Measurements from ENCODE around the gene KBTBD8.

The KBTBD8 gene

DNA sequence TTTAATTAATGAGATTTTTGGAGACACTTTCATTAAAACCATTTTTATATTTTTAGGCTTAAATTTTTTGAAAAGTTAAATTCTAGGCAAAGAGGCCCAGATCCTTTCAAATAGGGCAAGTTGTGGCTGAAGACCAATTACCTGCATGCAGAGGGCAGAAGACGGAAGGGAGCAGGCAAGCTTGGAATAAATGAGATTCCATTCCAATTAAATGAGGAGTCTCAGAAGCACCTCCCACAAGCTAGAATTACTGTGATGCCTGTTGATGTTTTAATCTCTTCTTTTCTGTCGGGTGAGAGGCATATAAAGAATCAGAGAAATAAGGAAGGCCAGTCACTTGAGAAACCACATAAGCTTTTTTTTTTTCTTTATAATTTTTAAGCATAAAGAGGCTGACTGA lies 46.8 kb downstream of the KBTBD8 start:
- DNase-seq = no peak

DNA sequence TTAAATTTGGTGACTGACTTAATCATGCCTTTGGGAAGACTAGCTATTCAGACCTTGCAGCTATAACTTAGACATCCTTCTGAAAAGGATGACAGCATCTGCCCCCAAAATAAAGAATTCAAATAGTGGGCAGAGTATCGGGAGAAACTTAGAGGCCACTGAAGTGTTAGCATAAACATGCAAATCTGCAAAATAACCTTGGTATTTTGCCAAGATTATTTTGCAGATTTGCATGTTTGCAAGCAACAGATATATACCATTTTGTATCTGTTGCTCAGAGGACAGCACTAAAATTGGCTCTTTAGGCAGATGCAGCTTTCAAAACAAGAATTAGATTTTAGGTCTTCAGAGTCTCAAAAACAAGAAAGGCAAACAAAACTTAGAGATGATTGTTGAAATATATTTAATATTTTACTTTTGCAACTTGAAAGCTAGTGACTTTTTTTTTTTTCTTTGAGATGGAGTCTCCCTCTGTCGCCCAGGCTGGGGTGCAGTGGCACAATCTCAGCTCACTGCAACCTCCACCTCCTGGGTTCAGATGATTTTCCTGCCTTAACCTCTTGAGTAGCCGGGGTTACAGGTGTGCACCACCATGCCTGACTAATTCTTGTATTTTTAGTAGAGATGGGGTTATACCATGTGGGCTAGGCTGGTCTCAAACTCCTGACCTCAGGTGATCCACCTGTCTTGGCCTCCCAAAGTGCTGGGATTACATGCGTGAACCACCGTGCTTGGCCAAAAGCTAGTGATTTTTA lies 47.8 kb downstream of the KBTBD8 start:
- DNase-seq = no peak

DNA sequence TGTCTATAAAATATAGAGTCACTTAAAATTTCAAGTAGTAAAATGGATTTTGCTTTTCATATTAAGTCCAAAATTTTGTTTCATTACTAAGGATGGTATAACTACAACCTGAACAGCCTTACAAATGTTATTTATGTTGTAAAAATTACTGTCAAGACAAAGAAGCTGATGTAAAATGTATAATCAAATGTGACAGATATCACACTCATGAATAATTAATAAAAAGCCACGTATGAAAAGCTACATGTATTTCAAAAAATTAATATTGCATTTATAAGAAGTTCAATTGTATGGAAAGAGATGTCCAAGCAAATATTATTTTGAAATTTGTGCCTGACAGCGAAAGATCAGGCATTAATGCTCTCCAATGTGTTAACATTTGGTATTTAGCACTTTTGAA lies 48.9 kb downstream of the KBTBD8 start:
- DNase-seq = no peak

DNA sequence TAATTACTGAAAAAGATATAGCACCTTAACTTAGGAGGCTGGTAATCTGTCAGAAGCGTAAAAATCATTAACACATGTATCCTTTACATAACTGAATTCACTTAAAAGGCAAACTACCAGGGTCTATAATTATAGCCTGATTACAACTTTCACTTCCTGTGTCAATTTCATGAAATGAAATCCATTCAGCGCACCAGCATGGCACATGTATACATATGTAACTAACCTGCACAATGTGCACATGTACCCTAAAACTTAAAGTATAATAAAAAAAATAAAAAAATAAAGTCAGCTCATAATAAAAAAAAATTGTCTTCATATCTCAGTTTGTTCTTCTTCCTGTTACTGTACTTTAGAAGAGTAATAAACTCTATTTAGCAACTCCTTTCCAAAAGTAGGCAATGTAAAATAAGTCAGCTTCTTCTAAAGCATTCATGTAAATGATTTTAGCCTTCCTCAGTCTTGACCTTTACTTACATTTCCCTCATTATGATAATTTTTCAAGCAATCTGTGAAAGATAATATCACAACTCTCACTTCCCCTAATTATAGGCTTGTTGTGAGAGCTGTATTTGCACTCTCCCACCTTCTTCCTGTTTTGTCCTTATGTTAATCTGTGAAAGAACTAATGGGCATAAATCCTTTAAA lies 50.1 kb downstream of the KBTBD8 start:
- no peak for DNase-seq

DNA sequence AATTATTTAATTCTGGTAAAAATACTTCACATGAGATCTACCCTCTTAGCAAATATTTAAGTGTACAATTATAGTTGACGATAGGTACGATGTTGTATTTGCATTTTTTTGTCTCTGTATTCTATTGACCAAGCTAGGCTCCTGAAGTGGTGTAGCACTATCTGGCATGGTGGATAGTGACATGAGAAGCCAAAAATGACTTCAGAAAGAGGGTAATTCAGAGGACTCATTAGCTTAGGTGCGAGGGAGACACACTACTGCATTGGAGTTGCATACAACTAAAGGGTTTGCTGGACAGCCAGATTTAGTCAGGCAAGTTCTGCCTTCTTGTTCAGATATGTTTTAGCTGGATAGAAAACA lies 50.6 kb downstream of the KBTBD8 start:
- DNase-seq = no peak

DNA sequence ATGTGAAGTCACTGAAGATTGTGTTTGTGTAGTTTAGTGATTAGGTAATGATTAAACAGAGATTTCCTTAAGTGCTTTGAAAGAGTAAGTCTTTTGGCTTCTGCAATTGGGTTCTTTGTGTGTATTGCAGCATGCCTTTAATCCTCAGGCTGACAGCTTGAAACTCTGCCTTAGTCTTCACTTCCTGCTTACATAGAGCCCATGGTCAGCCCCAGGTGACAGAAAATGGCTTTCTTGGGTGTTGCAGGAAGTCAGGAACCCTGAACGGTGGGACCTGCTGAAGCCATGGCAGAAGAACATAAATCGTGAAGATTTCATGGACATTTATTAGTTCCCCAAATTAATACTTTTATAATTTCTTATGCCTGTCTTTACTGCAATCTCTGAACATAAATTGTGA lies 61.3 kb downstream of the KBTBD8 start:
- no peak for DNase-seq

All from CD4-positive, alpha-beta T cell treated with Interleukin-12 subunit alpha and Interleukin-12 subunit beta, for 1 hour (primary cell).